GM19463 (cell line): ENCODE results near the gene USP12.
"Not testable (repeated sequence)": the region's sequence is repeated elsewhere in the genome, so short reads cannot be mapped to it uniquely, and the experiment has no call there.

Experiments
- ATAC-seq: cut with Tn5 transposase; IDR thresholded peaks from one replicate; pipeline ENCODE4 v1.9.1; 2021; ENCODE audit warnings: mild to moderate bottlenecking, moderate library complexity; ENCODE audit not compliant: unreplicated experiment

USP12 gene

GRCh38 chr13:27124571-27124970, 47.0 kb downstream of the USP12 start:
- no peak for ATAC-seq

- not testable (repeated sequence) for ATAC-seq
Measured at GRCh38 chr13:27123445-27123844, 48.2 kb downstream of the USP12 start.

GRCh38 chr13:27122036-27122435, 49.6 kb downstream of the USP12 start:
- ATAC-seq, result no peak

- ATAC-seq, result no peak
Measured at GRCh38 chr13:27120811-27121210, 50.8 kb downstream of the USP12 start.

GRCh38 chr13:27120011-27120410, 51.6 kb downstream of the USP12 start:
- no peak for ATAC-seq

- ATAC-seq, result no peak
Measured at GRCh38 chr13:27118428-27119054, 53.1 kb downstream of the USP12 start.

- ATAC-seq, result no peak
Measured at GRCh38 chr13:27117952-27118351, 53.7 kb downstream of the USP12 start.

GRCh38 chr13:27117158-27117557, 54.5 kb downstream of the USP12 start:
- no peak for ATAC-seq

GRCh38 chr13:27113436-27113835, 58.2 kb downstream of the USP12 start:
- no peak for ATAC-seq

- no peak for ATAC-seq
Measured at GRCh38 chr13:27112006-27112405, 59.6 kb downstream of the USP12 start.

GRCh38 chr13:27110056-27110746, 61.4 kb downstream of the USP12 start:
- no peak for ATAC-seq

GRCh38 chr13:27106144-27106543, 65.5 kb downstream of the USP12 start:
- no peak for ATAC-seq

- no peak for ATAC-seq
Measured at GRCh38 chr13:27104606-27105005, 67.0 kb downstream of the USP12 start.

- ATAC-seq, result no peak
Measured at GRCh38 chr13:27101847-27102246, 69.8 kb downstream of the USP12 start.

- no peak for ATAC-seq
Measured at GRCh38 chr13:27101289-27101688, 70.3 kb downstream of the USP12 start.

- no peak for ATAC-seq
Measured at GRCh38 chr13:27097691-27098090, 73.9 kb downstream of the USP12 start.

GRCh38 chr13:27091451-27091850, 80.2 kb downstream of the USP12 start:
- no peak for ATAC-seq

GRCh38 chr13:27088619-27089018, 83.0 kb downstream of the USP12 start:
- ATAC-seq, result no peak

GRCh38 chr13:27086599-27087265, 84.9 kb downstream of the USP12 start:
- ATAC-seq, result no peak

GRCh38 chr13:27083183-27083582, 88.4 kb downstream of the USP12 start:
- no peak for ATAC-seq

- no peak for ATAC-seq
Measured at GRCh38 chr13:27081893-27082679, 89.5 kb downstream of the USP12 start.
